ENCODE measurements around the gene PLD3.
"Not testable (repeated sequence)": the region's sequence is repeated elsewhere in the genome, so short reads cannot be mapped to it uniquely, and the experiment has no call there.

Gene PLD3

DNA sequence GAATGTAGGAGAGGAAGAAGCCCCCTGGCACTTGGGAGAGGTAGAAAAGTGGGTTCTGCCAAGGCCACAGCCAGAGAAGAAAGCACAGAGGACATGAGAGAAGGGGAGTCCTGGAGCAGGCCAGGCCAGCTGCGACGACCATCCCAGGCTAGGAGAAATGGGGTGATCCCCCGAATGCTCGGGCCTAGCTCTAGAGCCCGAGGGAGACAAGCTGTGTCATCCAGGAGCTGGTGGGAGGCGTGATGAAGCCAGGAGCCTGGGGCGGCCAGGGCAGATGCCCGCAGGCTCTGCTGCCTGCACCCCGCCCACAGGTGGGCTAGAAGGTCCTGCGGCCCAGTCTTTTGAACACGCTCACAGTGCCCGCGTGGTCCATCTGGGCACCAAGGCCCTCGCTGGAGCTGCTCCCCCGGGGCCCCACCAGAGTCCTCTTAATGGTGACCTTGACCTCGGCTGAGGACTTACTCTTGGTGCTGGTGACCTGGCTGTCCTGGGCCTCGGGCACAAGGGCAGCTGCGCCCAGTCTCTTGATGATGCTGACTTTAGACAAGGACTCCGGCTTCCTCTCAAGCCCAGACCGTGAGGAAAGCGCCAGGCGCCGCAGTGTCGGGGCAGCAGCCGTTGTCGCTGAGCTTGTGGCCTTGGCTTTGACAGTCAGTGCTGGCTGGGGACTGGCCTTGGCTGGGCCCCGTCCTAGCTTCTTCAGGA is 26.8 kb upstream of the PLD3 start:
- TF ChIP-seq ZNF274 (IDR thresholded peaks at IDR 0.05; ENCODE audit: low read depth, low read length) = no peak

DNA sequence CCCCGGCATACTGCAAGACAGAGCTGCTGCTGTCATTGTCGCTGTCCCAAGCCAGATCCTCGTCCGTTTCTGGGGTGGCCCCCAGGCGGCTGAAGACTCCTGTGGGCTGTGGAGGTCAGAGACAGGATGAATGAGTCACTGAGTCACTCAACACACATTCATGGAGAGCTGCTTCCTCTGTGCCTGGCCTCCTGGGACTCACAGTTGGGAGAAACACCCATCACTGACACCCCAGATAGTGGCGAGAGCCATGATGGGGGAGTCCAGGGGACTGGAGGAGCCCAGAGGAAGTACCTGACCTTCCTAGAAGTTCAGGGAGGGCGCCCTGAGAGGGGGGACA is 26.3 kb upstream of the PLD3 start:
- H3K4me3 ChIP-seq (ENCODE audit: low read length) = no peak overlapping the region
- no peak for TF ChIP-seq ZNF274 (IDR thresholded peaks at IDR 0.05; ENCODE audit: low read depth, low read length)

More for the DNA sequence above, 26.8 kb upstream of the PLD3 start:
- H3K4me3 ChIP-seq (ENCODE audit: low read length) = no peak overlapping the region

DNA sequence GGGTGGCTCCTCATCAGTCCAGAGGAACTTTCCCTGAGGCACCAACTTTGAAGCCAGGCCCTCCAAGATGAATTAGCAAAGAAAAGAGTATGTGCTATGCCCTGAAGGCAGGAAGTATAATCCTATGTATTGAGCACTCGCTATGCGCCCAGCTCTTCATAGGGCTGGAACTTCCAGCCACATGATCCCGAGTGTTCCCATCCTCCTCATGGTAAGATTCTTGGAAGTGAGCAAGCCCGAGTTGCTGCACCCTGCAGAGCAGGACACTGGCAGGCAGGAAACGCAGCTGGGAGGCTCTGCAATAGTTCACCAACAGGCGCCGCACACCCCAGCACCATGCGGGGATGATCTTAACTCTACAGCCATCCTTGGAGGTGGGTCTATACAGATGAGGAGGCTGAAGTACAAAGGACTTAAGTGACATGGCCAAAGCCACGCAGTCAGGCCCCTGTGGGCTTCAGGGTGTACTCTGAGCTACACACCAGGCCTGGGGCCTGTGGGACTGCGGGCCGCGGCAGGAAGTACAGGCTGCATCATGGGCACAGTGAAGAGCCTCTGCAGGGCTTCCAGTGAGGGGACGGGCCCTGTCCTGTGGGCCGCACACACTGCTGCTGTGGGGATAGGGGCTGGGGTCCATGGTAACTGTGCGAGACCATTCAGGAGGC is 25.4 kb upstream of the PLD3 start:
- no peak for TF ChIP-seq ZNF274 (IDR thresholded peaks at IDR 0.05; ENCODE audit: low read depth, low read length)
- no peak overlapping the region for H3K4me3 ChIP-seq (ENCODE audit: low read length)

DNA sequence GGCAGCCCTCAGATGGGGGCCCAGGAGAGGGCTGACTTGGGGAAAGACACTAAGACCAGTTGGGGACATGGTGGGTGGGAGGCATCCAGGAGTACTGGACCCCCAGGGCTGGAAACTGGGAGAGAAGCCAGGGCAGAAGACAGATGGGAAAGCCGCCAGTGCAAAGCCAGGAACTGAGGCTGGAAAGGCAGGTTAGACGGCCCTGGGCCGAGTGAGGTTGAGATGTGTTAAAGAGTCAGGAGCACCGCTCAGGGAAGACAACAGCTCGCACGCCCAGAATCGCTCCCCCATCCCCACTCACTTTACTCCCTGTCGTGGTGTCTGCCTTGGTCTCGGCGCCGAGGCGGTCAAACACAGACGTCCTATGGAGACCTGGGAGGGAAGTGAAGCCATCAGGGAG is 24.8 kb upstream of the PLD3 start:
- H3K4me3 ChIP-seq (ENCODE audit: low read length) = no peak overlapping the region
- no peak for TF ChIP-seq ZNF274 (IDR thresholded peaks at IDR 0.05; ENCODE audit: low read depth, low read length)

DNA sequence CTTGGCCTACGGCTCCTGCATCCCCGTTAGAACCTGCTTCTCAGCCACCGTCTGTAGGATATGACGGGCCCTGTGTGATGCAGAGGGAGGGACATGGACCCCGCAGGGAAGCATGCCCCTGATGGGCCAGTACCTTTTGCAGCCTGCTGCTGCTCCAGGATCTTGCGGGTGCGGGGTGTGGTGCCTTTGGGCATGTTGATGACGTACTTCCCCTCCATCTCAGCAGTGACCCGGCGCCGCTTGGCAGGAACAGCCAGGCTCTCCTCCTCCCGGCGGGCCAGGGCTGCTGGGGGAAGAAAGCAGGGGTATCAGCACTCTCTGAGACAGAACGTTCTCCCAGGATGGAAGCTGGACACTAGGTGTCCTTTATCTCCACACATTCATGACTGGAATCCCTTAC is 22.3 kb upstream of the PLD3 start:
- TF ChIP-seq ZNF274 (IDR thresholded peaks at IDR 0.05; ENCODE audit: low read depth, low read length) = no peak
- no peak overlapping the region for H3K4me3 ChIP-seq (ENCODE audit: low read length)

DNA sequence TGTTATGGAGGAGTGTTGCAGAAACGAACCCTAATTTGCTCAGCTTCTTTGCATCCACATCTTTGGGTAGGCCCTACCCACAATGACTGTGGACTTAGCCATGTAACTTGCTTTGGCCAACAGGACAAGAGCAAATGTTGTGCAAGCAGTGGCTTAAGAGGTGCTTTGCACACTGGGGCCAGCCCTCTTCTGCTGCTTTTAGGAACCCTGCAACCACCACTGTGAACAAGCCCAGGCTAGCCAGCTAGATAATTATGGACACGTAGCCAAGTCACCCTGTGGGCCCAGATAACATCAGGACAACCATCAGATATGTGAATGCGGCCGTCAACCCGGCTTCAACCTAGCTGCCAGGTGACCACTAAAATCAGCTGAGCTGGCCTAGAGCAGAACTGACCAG is 17.4 kb upstream of the PLD3 start:
- no peak overlapping the region for H3K4me3 ChIP-seq (ENCODE audit: low read length)
- no peak for TF ChIP-seq ZNF274 (IDR thresholded peaks at IDR 0.05; ENCODE audit: low read depth, low read length)

DNA sequence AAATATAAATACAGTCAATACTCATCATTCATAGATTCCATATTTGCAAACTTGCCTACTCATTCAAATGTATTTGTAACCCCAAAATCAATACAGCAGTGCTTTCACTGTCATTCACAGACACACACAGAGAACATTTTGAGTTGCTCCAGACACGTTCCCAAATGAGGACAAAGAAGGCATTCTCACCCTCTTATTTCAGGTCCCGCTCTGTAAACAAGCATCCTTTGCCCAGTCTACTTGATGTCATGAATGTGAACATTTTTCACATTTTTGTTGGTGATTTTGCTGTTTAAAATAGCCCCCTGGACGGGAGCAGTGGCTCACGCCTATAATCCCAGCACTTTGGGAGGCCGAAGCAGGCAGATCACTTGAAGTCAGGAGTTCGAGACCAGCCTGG is 15.8 kb upstream of the PLD3 start:
- TF ChIP-seq ZNF274 (IDR thresholded peaks at IDR 0.05; ENCODE audit: low read depth, low read length) = no peak
- no peak overlapping the region for H3K4me3 ChIP-seq (ENCODE audit: low read length)

DNA sequence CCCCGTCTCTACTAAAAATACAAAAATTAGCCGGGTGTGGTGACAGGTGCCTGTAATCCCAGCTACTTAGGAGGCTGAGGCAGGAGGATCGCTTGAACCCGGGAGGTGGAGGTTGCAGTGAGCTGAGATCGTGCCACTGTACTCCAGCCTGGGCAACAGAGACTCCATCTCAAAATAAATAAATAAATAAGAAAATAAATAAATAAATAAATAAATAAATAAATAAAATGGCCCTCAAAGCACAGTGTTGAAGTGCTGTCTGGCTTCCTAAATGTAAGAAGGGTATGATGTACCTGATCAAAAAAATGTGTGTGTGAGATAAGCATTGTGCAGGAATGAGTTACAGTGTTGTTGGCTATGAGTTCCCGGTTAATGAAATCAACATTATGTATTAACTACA is 15.4 kb upstream of the PLD3 start:
- not testable (repeated sequence) for H3K4me3 ChIP-seq (ENCODE audit: low read length)

DNA sequence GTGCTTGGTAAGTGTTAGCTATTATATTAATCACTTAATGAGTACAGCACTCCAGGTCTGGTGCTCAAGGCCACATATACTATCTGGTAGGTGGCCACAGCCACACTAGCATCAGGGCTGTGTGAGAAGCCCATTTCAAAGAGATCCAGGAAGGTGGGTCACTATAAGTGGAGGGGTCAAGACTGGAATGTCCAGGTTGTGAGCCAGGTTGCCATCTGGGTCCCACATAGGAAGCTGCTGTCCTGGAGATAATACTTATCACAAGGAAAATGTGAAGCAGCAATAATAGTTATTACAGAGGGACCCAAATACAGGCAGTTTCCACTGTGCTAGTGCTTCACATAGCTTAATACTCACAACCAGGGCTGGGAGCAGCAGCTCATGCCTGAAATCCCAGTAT is 13.4 kb upstream of the PLD3 start:
- H3K4me3 ChIP-seq (ENCODE audit: low read length) = no peak overlapping the region
- no peak for TF ChIP-seq ZNF274 (IDR thresholded peaks at IDR 0.05; ENCODE audit: low read depth, low read length)

DNA sequence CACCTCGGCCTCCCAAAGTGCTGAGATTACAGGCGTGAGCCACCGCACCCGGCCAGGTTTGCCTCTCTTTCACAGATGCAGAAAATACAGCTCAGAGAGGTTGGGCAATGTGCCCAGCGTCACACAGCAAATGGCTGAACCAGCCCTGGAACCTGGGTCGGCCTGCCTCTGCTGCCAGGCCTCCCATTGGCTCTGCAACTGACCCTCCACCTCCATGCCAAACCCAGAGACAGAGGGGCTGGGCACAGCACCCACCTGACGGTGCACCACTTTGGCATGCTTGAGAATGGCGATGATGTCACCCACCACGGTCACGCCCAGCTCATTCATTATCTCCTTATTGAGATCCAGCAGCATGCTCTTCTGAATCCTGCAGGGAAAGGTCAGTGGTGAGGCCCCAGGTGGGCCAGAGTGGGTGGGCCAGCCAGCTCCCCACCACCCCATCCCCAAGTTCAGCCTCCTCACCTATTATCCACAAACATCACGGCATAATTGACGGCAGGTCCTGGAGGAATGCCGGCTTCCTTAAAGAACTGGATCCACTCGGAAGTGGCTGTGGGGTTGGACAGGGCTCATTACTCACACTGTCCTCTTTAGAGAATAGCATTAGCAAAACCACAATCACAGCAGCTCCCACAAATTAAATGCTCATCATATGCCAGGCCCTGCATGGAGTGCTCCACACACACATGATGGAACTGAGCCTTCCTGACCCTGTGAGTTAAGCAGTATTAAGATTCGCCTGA is 12.5 kb upstream of the PLD3 start:
- no peak for TF ChIP-seq ZNF274 (IDR thresholded peaks at IDR 0.05; ENCODE audit: low read depth, low read length)

DNA sequence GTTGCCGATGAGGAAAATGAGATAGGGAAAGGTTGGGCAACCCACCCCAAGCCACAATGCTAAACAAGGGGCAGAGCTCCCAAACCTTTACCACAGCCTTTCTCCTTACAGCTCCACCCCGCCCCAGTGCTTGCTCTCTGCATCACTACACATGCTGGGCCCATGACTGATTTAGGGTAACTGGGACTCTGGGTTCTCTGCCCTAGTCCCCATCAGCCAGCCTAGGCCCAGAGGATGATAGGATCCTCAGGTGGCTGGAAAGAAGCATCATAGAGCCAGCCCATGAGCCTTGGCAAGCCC is 11.9 kb upstream of the PLD3 start:
- H3K4me3 ChIP-seq (ENCODE audit: low read length) = no peak overlapping the region
- TF ChIP-seq ZNF274 (IDR thresholded peaks at IDR 0.05; ENCODE audit: low read depth, low read length) = no peak

More for the DNA sequence above, 12.5 kb upstream of the PLD3 start:
- no peak overlapping the region for H3K4me3 ChIP-seq (ENCODE audit: low read length)

DNA sequence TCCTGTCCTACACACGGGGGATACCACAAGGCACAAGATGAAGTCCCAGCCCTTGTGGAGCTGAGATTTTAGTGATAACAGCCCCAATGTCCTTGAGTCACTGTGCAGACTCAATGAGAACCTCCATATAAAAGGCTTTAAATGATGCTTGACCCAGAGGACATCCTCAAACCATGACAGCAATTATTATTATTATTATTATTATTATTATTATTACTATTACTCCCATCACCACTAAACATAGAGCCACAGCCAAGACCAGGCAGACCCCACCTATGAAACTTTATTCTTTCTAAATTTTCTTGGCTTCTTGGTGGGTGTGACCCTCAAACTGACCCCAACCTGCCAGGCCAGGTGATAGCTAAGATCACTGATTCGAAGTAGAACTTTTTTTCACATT is 11.4 kb upstream of the PLD3 start:
- TF ChIP-seq ZNF274 (IDR thresholded peaks at IDR 0.05; ENCODE audit: low read depth, low read length) = no peak
- H3K4me3 ChIP-seq (ENCODE audit: low read length) = no peak overlapping the region

DNA sequence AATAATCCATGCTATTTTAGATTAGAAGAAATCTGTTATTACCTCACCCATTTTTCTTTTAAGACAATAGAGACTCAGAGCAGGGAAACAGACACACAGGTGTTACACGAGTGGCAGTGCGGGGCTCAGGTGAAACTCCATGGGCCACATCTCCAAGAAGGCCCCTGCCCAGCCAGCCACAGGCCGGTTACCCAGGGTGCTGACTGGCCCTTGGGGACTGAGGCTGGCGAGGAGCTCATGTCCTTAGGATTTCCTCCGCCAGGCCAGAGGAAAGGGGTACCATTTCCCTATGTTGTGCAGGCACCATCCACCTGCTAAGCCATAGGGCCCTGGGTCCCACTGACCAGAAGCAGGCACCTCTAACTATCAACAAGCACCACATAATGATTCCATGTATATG is 10.9 kb upstream of the PLD3 start:
- H3K4me3 ChIP-seq (ENCODE audit: low read length) = no peak overlapping the region
- no peak for TF ChIP-seq ZNF274 (IDR thresholded peaks at IDR 0.05; ENCODE audit: low read depth, low read length)

DNA sequence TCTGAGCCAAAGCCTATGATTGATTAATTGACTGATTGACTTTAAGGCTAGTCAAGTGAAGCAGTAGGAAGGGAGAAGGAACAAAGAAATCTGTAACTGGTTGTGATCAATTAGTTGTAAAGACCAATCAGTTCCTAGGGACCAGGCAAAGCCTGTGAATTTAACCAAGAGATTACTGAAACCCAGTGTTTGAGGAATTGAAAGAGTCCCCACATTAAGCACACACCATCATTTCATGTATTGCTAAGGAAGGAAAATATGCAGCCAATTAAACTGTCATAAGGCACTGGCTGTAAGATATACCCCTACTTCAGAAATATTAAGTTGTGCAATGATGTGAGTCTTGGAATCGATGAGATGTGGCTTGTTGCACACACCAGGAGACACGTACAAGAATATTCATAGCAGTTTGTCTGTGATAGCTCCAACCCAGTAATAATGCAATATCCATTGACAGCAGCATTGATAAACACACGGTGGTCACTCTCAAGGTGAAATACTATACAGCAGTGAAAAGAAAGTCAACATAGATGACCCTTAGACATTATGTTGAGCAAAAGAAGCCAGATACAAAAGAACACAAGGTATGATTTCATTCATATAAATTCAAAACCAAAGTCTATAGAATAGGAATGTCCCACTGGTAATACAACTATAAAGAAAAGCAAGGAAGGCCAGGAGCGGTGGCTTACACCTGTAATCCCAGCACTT is 9.3 kb upstream of the PLD3 start:
- H3K4me3 ChIP-seq (ENCODE audit: low read length) = no peak overlapping the region
- no peak for TF ChIP-seq ZNF274 (IDR thresholded peaks at IDR 0.05; ENCODE audit: low read depth, low read length)
